ENCODE results near the gene KRT86.
A peak's percentile ranks its signal among the peaks of the same experiment; 100 is the strongest.
"Not testable (repeated sequence)": the region's sequence is repeated elsewhere in the genome, so short reads cannot be mapped to it uniquely, and the experiment has no call there.

The KRT86 gene

GRCh38 chr12:52251367-52252051 lies 22.9 kb upstream of the KRT86 start:
- DNase-seq (ENCODE audit: low spot score), result no peak

- DNase-seq (ENCODE audit: low spot score), result not testable (repeated sequence)
These were observed 22.2 kb upstream of the KRT86 start for GRCh38 chr12:52252175-52252615.

- no peak for DNase-seq (ENCODE audit: low spot score)
These were observed 21.6 kb upstream of the KRT86 start for GRCh38 chr12:52252728-52253343.

- no peak for DNase-seq (ENCODE audit: low spot score)
These were observed 20.9 kb upstream of the KRT86 start for GRCh38 chr12:52253391-52254179.

- no peak for DNase-seq (ENCODE audit: low spot score)
These were observed 20.1 kb upstream of the KRT86 start for GRCh38 chr12:52254180-52254964.

GRCh38 chr12:52254965-52255751 lies 19.3 kb upstream of the KRT86 start:
- no peak for DNase-seq (ENCODE audit: low spot score)

GRCh38 chr12:52255926-52256583 lies 18.4 kb upstream of the KRT86 start:
- DNase-seq (ENCODE audit: low spot score), result no peak

GRCh38 chr12:52256584-52256935 lies 17.9 kb upstream of the KRT86 start:
- DNase-seq (ENCODE audit: low spot score), result no peak

- no peak for DNase-seq (ENCODE audit: low spot score)
These were observed 17.3 kb upstream of the KRT86 start for GRCh38 chr12:52257074-52257551.

GRCh38 chr12:52257922-52258321 lies 16.5 kb upstream of the KRT86 start:
- DNase-seq (ENCODE audit: low spot score), result not testable (repeated sequence)

- no peak for DNase-seq (ENCODE audit: low spot score)
These were observed 16.0 kb upstream of the KRT86 start for GRCh38 chr12:52258335-52258901.

- no peak for DNase-seq (ENCODE audit: low spot score)
These were observed 14.7 kb upstream of the KRT86 start for GRCh38 chr12:52259657-52260243.

- DNase-seq (ENCODE audit: low spot score), result peak; percentile 92
These were observed 13.9 kb upstream of the KRT86 start for GRCh38 chr12:52260361-52261207.

GRCh38 chr12:52261208-52261484 lies 13.3 kb upstream of the KRT86 start:
- no peak for DNase-seq (ENCODE audit: low spot score)

GRCh38 chr12:52262286-52262685 lies 12.2 kb upstream of the KRT86 start:
- no peak for DNase-seq (ENCODE audit: low spot score)

- no peak for DNase-seq (ENCODE audit: low spot score)
These were observed 10.5 kb upstream of the KRT86 start for GRCh38 chr12:52263761-52264434.

- peak; percentile 85 for DNase-seq (ENCODE audit: low spot score)
These were observed 10.0 kb upstream of the KRT86 start for GRCh38 chr12:52264435-52264825.

GRCh38 chr12:52266514-52266913 lies 7.9 kb upstream of the KRT86 start:
- DNase-seq (ENCODE audit: low spot score), result no peak

- DNase-seq (ENCODE audit: low spot score), result no peak
These were observed 7.2 kb upstream of the KRT86 start for GRCh38 chr12:52267266-52267665.

Data from pons (tissue), 1 donor.